COR-L47 (cell line): ENCODE measurements around the gene TAF11L8.
"Not testable (repeated sequence)": the region's sequence is repeated elsewhere in the genome, so short reads cannot be mapped to it uniquely, and the experiment has no call there.

Source experiments
- DNase-seq: peaks from one replicate; lab custom pipeline; 2025; lab: John Stamatoyannopoulos, UW

TAF11L8 gene

GRCh38 chr5:17590860-17591259 is at the start of gene TAF11L8:
Gene TAF11L8 (minus strand): TSS chr5:17590960.
- not testable (repeated sequence) for DNase-seq

- no peak for DNase-seq
Measured at GRCh38 chr5:17634160-17634559, 43.4 kb upstream of the TAF11L8 start, which contains the start of gene TAF11L14. Gene TAF11L14 (plus strand): TSS chr5:17634460.

DNA sequence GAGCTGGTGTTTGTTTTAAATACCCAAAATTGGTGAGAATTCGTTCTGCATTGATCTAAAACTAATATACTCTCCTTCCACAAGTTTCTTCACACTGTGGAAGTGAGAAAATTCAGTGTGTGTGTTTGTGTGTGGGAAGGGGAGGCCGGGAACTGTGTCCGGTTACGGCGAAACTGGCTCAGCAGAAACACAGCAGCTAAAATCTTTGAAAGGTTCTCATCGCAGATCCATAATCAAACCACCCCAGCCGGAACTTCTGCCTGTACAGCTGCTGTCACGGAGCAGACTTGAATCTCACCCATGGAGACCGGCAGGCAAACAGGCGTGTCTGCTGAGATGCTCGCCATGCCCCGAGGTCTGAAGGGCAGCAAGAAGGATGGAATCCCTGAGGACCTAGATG is 41.0 kb upstream of the TAF11L8 start, which contains the start of gene TAF11L13:
Gene TAF11L13 (plus strand): TSS at position 301 of the 400 bp plus-strand sequence.
- not testable (repeated sequence) for DNase-seq

- no peak for DNase-seq
Measured at GRCh38 chr5:17625686-17626085, 34.9 kb upstream of the TAF11L8 start.

DNA sequence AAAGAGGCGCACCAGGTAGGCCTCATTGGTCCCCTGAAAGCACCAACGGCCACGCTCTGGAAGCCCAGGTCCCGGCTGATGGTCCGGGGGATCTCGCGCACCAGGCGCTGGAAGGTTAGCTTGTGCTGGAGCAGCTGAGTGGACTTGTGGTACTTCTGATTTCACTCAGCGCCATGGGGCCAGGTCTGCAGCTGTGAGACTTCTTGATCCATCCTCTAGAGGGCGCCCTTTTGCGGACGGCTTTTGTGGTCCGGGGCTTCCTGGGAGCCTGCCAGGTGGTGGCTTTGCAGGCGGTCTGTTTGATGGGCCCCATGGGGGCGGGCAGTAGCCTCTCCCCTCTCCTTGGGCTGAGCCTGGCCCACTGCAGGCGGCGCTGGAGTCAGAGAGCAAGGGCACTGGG is 29.9 kb upstream of the TAF11L8 start:
- DNase-seq = no peak

GRCh38 chr5:17619354-17619753 is 28.6 kb upstream of the TAF11L8 start:
- DNase-seq = no peak

- no peak for DNase-seq
Measured at GRCh38 chr5:17614872-17615605, 24.3 kb upstream of the TAF11L8 start.

DNA sequence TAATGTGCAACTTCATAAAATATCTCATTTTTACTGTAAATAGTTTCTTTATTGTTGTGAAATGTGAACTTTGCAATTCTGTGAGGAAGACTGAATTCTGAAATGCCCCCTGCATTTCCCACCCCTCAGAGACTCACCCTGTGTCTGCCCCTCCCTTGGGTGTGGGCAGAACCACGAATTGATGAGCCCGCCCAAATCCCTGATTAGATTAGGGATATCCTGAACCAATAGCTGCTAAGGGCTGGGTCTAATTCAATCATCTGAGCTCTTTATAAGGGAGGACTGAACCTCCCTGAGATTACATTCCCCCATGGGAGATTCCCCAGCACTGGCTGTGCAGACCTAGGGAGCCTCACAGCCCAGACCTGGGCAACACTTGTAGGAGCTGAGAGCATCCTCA is 19.3 kb upstream of the TAF11L8 start, which contains the start of gene TAF11L12:
Gene TAF11L12 (plus strand): TSS at position 301 of the 400 bp plus-strand sequence.
- DNase-seq = not testable (repeated sequence)

- not testable (repeated sequence) for DNase-seq
Measured at GRCh38 chr5:17607461-17607860, 16.7 kb upstream of the TAF11L8 start.

DNA sequence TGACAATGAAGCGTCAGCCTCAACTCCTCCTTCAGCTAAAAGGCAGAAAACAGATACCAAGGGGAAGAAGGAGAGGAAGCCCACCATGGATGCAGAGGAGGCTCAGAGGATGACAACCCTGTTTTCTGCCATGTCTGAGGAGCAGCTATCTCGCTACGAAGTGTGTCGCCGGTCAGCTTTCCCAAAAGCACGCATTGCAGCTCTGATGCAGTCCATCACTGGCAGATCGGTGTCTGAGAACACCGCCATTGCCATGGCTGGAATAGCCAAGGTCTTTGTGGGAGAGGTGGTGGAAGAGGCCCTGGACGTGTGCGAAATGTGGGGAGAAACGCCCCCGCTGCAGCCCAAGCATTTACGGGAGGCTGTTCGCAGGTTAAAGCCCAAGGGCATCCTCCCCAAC is 14.2 kb upstream of the TAF11L8 start:
- no peak for DNase-seq

GRCh38 chr5:17603880-17604279 is 13.1 kb upstream of the TAF11L8 start, which contains the start of gene TAF11L11:
Gene TAF11L11 (plus strand): TSS chr5:17604183.
- not testable (repeated sequence) for DNase-seq

- DNase-seq = not testable (repeated sequence)
Measured at GRCh38 chr5:17597728-17598127, 7.0 kb upstream of the TAF11L8 start, which contains the start of gene TAF11L10. Gene TAF11L10 (minus strand): TSS chr5:17597828.

DNA sequence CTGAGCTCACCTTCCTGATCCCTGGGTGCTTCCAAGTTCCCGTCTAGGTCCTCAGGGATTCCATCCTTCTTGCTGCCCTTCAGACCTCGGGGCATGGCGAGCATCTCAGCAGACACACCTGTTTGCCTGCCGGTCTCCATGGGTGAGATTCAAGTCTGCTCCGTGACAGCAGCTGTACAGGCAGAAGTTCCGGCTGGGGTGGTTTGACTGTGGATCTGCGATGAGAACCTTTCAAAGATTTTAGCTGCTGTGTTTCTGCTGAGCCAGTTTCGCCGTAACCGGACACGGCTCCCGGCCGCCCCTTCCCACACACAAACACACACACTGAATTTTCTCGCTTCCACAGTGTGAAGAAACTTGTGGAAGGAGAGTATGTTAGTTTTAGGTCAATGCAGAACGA is 3.5 kb upstream of the TAF11L8 start, which contains the start of gene TAF11L9:
Gene TAF11L9 (minus strand): TSS at position 140 of the 400 bp plus-strand sequence.
- DNase-seq = not testable (repeated sequence)

DNA sequence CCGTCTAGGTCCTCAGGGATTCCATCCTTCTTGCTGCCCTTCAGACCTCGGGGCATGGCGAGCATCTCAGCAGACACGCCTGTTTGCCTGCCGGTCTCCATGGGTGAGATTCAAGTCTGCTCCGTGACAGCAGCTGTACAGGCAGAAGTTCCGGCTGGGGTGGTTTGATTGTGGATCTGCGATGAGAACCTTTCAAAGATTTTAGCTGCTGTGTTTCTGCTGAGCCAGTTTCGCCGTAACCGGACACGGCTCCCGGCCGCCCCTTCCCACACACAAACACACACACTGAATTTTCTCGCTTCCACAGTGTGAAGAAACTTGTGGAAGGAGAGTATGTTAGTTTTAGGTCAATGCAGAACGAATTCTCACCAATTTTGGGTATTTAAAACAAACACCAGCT is 5.1 kb downstream of the TAF11L8 start, which contains the start of gene TAF11L7:
Gene TAF11L7 (minus strand): TSS at position 101 of the 400 bp plus-strand sequence.
- not testable (repeated sequence) for DNase-seq
